CD4-positive, alpha-beta T cell treated with Interleukin-17A for 4 hours (primary cell): ENCODE results near the gene MUC16.

ENCODE experiments used
- DNase-seq: peaks from one replicate; pipeline ENCODE4 v3.0.0-alpha.2; 2020; ENCODE audit warnings: mixed read lengths

Gene MUC16

GRCh38 chr19:9008667-9009066 lies 1.5 kb downstream of the MUC16 start:
- no peak for DNase-seq

DNA sequence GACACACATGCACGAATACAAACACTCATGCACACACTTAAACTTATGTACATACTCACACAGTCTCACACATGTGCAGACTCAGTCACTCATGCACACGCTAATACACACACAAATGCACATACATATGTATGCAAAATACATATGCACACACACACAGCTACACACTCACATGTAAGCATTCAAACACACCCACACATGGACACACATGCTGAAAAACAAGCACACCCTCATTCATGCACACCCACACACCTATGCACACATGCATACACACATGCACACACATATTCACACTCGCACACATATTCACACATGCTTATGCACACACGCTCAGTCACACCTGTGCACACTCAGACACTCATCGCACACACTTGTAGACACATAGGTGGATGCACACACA lies 9.3 kb downstream of the MUC16 start:
- DNase-seq = no peak

- peak; percentile 18 for DNase-seq
Observed at GRCh38 chr19:8988204-8988603, 22.0 kb downstream of the MUC16 start.

DNA sequence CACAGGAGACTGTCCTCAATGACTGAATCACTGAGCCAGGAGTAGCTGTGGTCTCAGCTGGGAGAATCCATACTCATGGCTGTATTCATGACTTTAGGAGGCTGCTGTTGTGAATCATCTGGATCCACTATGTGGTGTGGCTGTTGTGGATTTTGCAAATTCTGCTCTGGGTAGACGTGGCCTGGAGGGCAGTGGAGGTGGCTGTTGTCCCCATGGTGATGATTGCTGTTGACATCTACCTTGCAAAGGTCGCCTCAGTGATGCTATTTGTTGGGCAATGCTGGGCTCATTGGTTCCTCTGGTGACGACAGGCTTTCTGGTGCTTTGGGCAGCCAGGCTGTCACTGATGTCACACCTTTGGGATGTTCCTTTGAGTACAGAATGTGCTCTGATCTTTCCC lies 23.9 kb downstream of the MUC16 start:
- no peak for DNase-seq

DNA sequence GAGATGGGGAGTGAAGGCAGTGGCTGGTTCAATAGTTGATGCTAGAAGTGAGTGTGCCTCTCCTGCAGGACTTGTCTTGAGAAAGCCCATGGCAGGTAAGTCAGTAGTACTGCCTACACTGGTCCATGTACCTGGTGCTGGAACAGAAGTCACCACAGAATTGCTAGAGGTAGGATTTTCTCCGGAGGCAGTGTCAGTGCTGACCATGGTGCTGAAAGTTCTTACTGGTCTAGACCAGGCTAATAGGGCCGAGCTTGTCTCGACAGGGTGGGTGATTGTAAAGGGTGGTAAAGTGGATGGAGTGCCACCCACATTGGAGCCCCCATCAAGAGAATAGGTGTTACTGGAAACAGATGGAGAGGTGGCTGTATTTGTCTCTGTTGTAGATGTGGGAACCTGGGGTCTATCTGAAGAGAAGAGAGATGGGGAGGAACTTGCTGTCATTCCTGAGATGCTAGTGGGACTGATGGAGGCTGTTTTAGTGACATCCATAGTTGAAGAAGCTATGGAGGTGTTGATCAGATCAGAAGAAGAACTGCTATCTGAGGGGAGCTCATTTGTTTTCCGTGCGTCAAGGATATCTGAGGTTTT lies 36.6 kb downstream of the MUC16 start:
- DNase-seq = no peak

DNA sequence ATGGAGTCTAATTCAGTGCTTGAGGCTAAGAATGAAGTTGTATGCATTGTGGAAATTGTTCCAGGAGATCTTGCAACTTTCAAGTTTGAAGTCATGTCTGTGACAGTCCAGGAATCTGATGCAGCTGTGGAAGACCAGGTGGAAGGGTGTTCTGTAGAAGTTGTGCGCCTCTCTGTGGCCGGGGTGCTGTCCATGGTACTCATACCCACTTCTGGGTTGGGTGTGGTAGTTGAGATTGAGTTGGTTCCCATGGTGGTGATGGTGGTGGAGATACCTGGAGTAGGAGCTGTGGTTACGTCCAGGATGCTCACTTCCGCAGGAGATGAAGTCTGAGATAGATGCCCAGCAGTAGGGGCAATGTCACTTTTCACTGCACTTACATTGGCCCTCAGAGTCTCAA lies 44.3 kb downstream of the MUC16 start:
- DNase-seq = no peak
